GM11168 (cell line): Measurements from ENCODE around the gene DDIT4.

Experiments used
- in situ Hi-C: fragments of 300-500 bp; cut with MboI; formaldehyde crosslinking; loops from one replicate; pipeline ENCODE4 v1.12.0; 2022; ENCODE audit warnings: low sequenced_read_pairs; ENCODE audit not compliant: unreplicated experiment

The DDIT4 gene

DNA sequence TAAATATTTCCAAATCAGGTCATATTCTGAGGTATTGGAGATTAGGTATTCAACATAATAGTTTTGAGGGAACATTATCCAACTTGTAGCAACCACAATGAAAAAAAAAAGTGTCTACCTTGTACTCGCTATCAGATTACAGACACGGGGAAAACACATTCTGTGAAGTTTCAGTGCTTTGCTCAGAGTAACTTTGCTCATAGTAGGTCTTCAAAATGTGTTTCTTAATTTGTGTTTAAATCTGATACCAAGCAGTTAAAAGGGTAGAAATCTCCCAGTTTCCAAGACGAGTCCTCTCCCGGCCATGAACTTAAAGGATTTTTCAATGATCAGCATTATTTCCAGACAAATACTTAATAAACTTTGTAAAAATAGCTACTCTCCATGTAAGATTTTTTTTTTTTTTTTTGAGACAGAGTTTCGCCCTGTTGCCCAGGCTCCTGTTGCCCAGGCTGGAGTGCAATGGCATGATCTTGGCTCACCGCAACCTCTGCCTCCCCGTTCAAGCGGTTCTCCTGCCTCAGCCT, 39.2 kb downstream of the DDIT4 start:
- in situ Hi-C loops: no loop called here

DNA sequence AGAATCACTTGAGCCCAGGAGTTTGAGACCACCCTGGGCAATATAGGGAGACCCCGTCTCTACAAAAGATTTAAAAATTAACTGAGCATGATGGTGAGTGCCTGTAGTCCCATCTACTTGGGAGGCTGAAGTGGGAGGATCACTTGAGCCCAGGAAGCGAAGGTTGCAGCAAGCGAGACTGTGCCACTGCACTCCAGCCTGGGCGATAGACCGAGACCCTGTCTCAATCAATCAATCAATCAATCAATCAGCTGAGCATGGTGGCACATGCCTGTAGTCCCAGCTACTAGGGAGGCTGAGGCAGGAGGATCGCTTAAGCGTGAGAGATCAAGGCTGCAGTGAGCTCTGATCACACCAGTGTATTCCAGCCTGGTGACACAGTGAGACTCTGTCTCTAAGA, 40.5 kb downstream of the DDIT4 start:
- in situ Hi-C loops: no loop called here

DNA sequence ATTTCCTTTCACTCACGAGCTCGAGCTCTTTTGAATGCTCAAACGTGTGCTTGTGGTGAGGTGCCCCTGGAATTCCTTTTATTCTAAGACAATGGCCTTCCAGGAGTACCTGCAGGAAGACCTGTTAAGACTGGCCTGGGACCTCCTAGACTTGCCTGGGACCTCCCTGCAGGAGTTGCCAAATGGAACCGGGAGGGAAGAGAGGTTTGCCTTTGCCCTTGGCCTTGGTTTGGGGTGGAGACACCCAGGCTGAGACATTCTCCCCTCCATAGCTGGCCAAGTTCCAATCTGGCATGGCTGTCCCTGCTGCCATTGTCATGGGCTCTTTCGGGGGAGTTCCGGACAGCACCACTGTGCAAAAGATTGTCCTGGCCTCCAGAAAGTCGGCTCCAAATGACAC, 41.3 kb downstream of the DDIT4 start:
- in situ Hi-C loops: no loop called here

DNA sequence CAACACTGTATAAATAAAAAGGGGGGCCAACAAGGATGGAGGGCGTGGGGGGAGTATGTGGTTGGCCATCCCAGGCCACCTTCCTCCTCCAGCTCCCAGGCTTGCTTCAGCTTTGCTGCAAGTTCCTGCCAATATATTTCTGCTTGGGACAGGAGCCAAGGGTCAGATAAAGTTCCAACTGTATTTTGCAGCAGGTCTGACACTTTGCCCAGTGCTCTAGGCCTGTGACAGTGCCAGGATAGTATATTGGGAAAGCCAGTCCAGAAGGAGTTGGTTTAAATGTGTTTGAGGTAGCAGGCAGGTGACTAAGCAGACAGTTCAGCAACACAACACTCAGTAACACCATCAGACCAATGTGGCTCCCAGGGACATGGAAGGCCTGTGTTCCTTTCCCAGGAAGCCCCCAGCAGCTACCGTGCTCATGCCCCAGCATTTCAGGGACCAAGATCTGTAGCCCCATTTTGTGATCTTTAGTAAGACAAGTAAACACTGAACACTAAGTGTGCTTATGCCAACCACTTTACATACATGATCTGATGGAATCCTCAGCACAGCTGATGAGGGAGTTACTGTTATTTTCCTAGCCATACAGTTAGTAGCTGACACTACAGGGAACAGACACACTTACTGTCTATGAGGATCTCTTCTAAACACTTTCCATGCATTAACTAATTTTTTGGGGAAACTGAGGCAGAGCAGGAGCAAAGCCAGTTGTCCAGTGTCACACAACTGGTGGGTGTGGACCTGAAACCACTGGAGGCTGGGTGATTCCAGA, 42.1 kb downstream of the DDIT4 start:
- in situ Hi-C loops: no loop called here

DNA sequence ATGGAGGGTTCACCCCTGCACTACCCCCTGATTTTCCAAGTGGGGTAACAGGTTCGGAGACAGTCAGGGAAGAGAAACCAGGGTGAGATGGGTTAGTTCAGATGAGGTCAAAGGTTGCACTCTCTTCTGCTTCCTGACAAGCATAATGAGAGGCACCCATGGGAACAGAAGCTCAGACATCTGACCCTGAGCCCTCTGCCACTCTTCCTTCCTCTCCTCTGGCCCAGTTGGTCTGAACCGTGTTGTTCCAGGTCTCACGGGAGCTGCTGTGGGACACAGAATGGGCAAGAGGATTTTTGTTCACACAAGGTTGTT, 42.6 kb downstream of the DDIT4 start:
- in situ Hi-C loops: no loop called here

DNA sequence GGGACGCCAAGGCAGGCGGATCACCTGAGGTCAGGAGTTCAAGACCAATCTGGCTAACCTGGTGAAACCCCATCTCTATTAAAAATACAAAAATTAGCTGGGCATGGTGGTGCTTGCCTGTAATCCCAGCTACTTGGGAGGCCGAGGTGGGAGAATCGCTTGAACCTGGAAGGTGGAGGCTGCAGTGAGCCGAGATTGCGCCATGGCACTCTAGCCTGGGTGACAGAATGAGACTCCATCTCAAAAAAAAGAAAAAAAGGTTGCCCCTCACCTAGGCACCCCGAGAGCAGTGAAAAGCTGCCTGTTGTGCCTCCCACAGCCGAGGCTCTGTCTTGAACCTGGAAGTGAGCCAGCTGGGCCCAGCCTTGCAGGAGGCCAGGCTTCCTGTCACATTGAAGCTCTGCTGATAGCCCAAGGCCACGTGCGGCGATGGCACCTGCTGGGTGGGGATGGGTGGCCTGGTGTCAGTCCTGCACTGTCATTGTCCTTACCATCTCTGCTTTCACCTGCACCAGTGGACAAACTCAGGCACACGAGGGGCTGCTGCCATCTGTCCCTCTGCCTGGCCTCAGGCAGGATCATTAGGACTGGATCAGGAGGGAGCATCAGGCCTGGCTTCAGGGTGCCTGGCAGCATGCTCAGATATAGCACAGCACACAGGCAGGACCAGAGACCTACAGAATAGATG, 43.2 kb downstream of the DDIT4 start:
- in situ Hi-C loops: no loop called here

DNA sequence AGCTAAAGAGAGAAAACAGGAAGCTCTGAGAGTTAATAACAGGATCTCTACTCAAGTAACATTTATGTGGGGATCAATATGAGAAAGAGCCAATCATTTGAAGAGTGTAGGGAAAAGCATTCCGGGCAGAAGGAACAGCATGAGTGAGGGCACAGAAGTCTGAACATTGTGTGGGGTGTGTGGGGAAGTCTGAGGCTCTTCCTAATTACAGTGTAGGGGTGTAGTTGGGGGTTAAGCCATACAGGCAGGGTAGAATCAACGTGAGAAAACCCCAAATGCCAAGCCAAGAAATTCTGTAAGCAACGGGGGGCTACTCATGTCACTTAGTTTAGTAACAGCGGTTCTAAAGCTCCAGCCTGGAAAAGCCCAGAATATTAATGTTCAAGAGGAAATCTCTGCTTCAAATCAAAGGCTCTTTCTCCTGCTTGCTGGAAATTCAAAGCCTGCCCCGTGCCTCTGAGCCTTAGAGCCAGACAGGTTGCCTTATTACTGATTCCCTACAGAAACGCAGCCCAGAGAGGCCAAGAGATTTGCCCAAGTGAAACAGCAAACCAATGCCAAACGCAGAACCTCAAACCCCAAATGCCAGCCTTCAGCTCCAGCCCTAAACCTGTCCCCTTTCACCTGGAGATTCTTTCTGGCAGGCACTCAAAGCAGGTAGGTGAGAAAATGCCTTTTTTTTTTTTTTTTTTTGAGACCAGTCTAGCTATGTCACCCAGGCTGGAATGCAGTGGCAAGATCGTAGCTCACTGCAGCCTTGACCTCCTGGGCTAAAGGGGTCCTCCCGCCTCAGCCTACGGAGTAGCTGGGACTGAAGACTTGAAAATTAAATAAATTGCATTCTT, 44.9 kb downstream of the DDIT4 start:
- in situ Hi-C loops: no loop called here

DNA sequence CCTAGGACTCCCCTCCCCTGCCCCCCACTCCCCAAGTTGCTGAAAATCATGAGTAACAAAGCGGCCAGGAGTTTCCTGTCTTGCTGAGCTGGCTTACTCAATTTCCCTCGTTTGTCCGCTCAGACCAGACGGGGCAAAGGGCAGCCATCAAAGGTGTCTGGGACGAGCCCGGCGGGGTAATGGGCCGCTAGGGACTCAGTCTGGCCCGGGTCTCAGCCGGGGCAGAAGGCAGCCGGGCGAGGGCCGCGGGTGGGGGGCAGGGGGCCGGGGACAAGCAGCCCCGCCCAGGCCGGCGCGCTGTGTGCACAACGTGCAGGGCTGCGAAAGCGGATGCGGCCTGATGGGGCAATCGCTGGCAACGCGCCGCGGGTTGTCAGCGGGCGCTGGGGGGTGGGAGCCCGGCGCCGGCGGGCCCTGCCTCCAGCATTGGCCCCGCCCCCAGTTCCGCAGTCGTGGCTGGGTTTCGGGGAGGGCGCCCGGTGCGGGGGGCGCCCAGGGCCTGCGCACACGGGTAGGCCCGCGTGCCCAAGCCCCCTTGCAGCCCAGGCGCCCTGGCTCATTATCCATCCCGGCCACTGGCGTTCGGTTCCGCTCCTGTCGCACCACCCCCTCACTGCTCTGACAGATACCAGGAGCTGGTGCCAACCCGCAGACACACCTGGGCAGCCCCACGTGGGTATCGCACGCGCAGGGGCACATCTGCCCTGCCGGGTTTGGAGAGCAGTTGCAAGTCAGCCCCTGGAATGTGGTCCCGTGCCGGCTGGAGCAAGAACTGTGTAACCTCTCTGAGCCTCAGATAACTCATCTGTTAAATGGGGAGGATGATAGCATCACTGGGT, 45.9 kb downstream of the DDIT4 start:
- in situ Hi-C loops: no loop called here

DNA sequence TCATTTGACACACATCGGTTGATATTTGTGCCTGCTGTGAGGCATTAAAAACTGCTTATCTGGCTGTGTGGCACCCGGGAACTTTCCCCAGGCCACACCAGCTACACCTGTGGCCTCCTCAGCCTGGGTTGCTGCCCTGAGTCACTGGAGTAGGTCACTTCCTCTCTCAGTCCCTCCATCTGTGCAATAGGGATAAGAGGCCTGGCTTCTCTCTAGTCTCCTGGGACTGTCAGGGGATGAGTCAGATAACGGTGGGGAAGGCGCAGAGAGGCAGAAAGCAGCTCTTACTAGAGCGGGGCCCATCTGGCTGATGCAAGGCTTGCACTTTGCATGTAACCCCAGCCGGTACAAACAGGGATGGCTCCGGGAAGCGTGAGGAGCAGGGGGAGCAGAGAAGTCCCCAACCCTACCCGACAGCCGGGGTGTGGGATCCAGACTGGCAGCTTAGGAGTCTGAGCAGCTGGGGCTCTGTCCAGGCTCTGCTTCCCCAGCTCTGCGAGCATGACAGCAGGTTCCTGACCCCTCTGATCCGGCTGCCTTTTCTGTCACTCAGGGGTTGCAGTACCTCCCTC, 47.0 kb downstream of the DDIT4 start:
- in situ Hi-C loops: no loop called here

DNA sequence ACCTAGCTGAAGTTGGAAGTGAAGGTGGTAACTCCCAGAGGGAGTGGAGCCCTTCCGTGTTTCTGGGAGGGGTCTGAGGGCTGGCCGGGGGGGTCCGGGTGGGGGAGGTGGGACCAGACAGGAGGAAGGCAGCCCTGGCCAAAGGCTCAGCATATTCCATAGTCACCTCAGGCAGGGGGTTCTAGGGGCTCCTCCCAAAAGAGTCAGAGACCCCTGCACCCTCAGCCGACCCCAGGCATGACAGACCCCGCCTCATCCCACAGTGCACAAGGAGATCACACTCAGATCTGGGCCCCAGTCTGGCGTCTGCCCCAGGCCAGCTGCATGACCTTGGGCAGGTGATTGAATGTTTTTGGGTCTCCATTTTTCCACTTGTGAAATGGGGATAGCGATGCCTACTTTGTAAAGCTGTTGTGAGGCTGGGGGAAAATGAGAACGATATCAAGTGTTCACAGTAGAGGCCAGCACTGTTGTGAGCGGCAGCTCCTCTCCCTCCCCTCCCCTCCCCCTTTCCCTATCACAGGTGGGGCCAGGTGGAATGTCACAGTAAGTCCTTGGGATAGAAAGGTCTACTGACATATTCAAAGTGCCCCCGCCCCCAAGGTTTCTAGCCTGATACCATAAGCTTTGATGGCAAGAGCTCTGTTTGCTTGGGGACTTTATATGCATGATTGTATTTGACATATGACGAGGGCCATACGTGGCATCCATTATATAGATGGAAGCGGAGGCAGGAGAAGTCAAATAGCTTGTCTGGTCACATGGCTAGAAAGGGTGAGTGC, 47.7 kb downstream of the DDIT4 start:
- in situ Hi-C loops: no loop called here

DNA sequence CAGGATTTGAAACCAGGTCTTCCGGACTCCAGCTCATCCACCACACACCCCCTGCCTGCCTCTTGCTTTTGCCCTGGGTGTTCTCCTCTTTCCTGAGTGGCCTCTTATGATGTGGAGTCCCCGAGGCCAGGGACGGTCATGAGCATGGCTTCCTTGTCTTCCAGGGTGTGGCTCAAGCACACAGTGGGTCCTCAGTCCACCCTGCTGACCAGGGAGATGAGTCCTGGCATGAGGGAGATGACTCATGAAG, 48.2 kb downstream of the DDIT4 start:
- in situ Hi-C loops: no loop called here

DNA sequence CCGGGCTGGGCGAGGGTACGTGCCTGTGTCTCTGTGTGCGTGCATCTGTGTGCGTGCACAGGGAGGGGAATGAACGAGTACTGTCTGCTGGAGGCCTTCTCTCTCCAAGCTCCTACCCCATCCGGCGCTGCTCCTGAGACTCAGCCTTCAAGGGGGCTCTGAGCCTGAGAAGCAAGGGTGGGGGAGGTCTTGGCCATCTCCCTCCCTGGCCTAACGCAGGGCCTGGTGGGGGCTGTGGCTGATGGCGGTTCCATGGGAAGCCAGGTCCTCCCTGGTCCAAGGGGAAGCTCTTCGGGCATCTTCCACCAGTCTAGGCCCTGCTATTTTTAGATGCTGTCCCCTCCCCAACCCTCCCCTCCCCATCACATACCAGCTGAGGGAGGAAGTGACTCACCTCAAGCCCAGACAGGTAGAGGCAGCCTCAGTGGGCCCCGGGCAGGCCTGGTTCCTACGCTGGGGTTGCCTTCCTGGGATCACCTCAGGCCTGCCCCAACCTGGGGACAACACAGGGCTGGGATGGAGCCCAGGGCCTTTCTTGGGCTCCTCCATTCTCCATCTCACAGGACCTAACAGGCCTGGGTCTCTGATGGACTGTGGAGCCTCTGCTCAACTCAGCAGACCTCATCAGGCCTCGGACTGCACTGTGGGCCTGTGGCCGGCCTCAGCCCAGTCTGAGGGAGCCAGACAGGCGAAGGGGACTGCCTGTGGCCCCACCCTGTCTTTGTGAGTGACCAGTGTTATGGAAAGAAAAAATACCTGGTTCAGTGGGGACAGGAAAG, 48.7 kb downstream of the DDIT4 start:
- in situ Hi-C loops: no loop called here

DNA sequence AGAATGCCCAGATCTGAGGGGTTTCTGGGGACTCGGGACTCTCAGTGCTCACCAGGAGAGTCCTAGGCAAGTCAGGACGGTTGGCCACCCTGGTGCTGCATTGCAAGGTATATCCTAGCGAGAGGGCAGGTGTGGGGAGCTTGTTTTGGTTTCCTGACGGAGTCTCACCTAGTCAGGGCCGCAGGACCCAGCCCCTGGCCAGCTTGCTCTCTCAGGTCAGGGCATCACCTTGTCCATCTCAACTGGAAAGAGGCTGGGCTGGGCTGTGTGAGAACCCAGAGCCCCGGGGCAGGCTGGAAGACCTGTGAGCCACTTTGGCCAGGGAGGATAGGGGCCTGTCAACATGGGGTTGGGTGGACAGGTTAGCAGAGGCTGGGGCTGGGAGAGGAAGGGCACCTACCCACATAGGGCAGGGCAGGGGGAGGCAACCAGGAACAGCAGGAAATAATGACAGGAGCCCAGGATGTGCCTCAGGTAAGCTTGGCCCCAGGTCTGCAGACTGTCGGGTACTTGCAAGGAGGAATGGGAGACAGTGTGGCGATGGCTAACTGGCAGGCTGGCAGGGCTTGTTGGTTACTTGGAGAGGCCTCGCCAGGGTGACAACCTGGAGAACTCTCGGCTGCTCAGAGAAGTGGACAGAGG, 49.5 kb downstream of the DDIT4 start:
- in situ Hi-C loops: no loop called here

DNA sequence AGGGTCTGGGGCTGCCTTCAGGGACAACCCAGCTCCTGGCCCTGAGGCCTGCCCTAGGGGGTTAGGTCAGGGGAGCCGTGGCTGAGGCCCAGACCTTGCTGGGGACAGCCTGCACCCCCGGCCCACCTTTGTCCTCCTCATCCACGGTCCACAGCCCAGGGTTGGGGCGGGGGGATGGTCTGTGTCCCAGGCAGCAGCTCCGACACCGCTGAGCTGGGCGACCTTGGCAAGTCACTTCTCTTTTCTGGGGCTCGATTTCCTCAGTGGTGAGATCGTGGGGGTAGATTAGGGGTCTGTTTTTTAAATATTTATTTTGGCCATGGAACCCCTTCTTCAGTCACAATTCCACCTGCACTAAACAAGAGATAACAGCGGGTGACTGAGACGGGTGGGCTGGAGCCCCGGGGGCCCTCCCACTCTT, 50.1 kb downstream of the DDIT4 start:
- in situ Hi-C loops: no loop called here
